Stomach (tissue), 4 donors: Measurements from ENCODE around the gene AP3B1.

Source experiments
- CTCF ChIP-seq, 7 experiments: fragments of 450-650 bp in 4 of 7; fragments of 200-600 bp in 3 of 7; sonication (generic) in 3 of 7; IDR thresholded peaks; one replicate each; pipeline ENCODE4 v1.5.1; 2016 to 2019; ENCODE audit warnings: antibody characterized with exemption in 7 of 7, control low read depth in 2 of 7, mild to moderate bottlenecking in 1 of 7
- EP300 ChIP-seq: sonication (generic); formaldehyde crosslinking; IDR thresholded peaks from one replicate; pipeline ENCODE4 v1.6.1; 2017; ENCODE audit warnings: antibody characterized with exemption
- POLR2A ChIP-seq, 4 donors: fragments of 450-650 bp; IDR thresholded peaks; one replicate each; pipeline ENCODE4 v1.6.1; 2016; ENCODE audit warnings: antibody characterized with exemption in 4 of 4, control low read depth in 2 of 4, mild to moderate bottlenecking in 1 of 4, moderate library complexity in 1 of 4
- POLR2AphosphoS5 ChIP-seq, 3 donors: sonication (generic); formaldehyde crosslinking; IDR thresholded peaks; one replicate each; pipeline ENCODE4 v1.6.1; 2016; ENCODE audit warnings: antibody characterized with exemption in 3 of 3

- TF ChIP-seq CTCF (IDR thresholded peaks at IDR 0.05) (no peak), POLR2A (IDR thresholded peaks at IDR 0.05) (no peak), POLR2AphosphoS5 (IDR thresholded peaks at IDR 0.05) (no peak), EP300 (no peak)
These were observed 277.5 kb downstream of the AP3B1 start for GRCh38 chr5:78016863-78017529.
